ENCODE measurements around the gene MUSK.
"Not testable (repeated sequence)": the region's sequence is repeated elsewhere in the genome, so short reads cannot be mapped to it uniquely, and the experiment has no call there.

Gene MUSK

DNA sequence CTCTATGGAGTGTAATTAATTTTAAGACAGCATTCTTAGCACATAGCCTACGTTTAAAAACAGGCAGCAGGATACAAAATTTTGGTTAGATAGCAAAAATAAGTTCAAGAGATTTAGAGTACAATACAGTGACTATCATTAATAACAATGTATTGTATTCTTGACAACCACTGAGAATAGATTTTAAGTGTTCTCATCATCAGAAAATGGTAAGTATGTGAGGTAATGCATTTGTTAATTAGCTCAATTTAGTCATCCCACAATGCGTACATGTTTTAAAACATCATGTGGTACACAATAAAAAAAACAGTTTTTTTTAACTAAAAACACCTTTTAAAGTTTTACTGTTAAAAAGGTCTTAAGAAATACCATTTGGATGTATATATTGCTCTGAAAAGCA is 94.2 kb downstream of the MUSK start:
- Mint-ChIP-seq H3K27me3 (no peaks in the 10 kb centered on the region), H3K36me3 (ENCODE audit: low read depth) (no peaks in the 10 kb centered on the region), H3K4me1 (no peaks in the 10 kb centered on the region), H3K4me3 (no peak overlapping the region), H3K9me3 (no peaks in the 10 kb centered on the region), H3K27ac (no peak overlapping the region)
- ATAC-seq (no peak), DNase-seq (no peak)

DNA sequence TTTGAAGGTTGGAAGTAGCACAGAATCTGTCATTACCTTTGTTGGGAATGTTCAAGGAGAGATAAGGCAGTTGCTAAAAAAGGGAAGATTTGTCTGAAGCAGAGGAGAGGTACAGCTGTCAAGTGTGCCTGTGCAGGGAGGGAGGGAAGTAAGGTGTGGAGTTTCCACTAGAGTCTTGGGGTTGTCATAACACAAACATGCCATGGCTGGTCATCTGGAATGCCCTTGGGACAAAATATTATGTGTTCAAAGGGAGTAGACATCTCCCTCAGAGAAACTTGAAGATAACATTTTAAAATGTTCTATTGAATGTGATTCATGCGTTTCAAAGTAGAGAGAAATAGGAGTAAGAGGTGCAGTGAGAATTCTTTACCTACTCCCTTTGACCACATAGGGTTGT is 95.0 kb downstream of the MUSK start:
- H3K9me3 Mint-ChIP-seq, result no peaks in the 10 kb centered on the region
- H3K27ac Mint-ChIP-seq, result no peak overlapping the region
- DNase-seq (no peak), ATAC-seq (no peak)
- H3K27me3 Mint-ChIP-seq, result no peaks in the 10 kb centered on the region
- no peak overlapping the region for H3K4me3 Mint-ChIP-seq
- H3K36me3 Mint-ChIP-seq (ENCODE audit: low read depth), result no peaks in the 10 kb centered on the region
- no peaks in the 10 kb centered on the region for H3K4me1 Mint-ChIP-seq

DNA sequence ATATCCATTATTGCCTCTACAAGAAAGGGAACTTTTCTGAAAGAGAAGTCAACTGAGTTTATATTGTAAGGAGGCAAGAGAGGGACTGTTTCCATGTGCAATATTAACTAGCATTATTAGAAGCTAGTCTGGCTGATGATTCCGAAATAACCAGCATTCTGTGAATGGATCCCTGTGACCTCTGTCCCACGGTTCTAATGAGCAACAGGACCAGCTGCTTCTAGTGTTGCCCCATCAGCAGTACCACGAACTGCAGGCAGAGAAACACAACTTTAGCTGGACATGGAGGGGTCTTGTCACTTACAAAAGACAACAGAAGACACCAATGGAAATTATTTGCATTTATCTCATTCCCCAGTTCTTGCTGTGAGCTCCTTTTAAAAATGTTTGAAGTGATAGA is 95.4 kb downstream of the MUSK start:
- H3K4me3 Mint-ChIP-seq, result no peak overlapping the region
- no peak overlapping the region for H3K27ac Mint-ChIP-seq
- no peak for DNase-seq
- H3K27me3 Mint-ChIP-seq, result no peaks in the 10 kb centered on the region
- H3K36me3 Mint-ChIP-seq (ENCODE audit: low read depth), result no peaks in the 10 kb centered on the region
- ATAC-seq, result no peak
- no peaks in the 10 kb centered on the region for H3K4me1 Mint-ChIP-seq
- H3K9me3 Mint-ChIP-seq, result no peaks in the 10 kb centered on the region

DNA sequence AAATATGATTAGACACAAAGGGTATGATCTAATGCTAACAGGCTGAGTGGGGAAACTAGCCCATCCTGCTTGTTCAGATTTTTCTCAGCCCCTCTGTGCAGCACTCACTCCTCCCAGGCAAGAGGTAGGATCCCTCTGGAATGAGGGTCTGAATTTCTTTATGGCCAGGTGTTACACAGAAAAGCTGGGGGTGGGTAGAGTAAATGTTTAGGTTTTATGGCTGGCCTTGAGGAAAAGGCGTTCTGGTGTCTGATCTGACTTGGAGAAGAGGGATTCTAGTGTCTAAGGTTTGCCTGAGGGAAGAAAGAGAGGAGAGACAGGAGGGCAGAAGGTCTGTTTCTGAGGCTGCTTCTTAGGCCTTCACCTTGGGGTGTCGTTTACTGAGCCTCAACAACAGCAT is 97.3 kb downstream of the MUSK start:
- H3K27ac Mint-ChIP-seq, result no peak overlapping the region
- H3K4me1 Mint-ChIP-seq, result no peaks in the 10 kb centered on the region
- H3K9me3 Mint-ChIP-seq, result no peaks in the 10 kb centered on the region
- ATAC-seq (no peak), DNase-seq (no peak)
- H3K4me3 Mint-ChIP-seq, result no peak overlapping the region
- H3K27me3 Mint-ChIP-seq, result no peaks in the 10 kb centered on the region
- H3K36me3 Mint-ChIP-seq (ENCODE audit: low read depth), result no peaks in the 10 kb centered on the region

DNA sequence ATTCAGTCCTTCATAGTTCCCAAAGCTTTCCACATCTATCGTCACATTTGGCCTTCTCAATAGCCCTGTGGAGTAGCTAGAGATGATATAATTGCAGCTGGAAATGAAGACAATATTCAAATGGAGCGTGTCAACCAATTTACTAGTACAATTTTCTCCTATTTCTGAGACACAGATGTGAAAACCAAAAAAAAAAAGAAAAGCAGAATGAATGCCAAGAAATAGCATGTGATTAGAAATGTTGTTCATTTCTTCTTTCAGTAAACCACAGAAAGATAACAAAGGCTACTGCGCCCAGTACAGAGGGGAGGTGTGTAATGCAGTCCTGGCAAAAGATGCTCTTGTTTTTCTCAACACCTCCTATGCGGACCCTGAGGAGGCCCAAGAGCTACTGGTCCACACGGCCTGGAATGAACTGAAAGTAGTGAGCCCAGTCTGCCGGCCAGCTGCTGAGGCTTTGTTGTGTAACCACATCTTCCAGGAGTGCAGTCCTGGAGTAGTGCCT is 99.0 kb downstream of the MUSK start:
- Mint-ChIP-seq H3K36me3 (ENCODE audit: low read depth) (no peaks in the 10 kb centered on the region), H3K9me3 (no peaks in the 10 kb centered on the region), H3K27ac (no peak overlapping the region), H3K4me1 (no peaks in the 10 kb centered on the region), H3K27me3 (no peaks in the 10 kb centered on the region), H3K4me3 (no peak overlapping the region)
- DNase-seq (no peak), ATAC-seq (no peak)

DNA sequence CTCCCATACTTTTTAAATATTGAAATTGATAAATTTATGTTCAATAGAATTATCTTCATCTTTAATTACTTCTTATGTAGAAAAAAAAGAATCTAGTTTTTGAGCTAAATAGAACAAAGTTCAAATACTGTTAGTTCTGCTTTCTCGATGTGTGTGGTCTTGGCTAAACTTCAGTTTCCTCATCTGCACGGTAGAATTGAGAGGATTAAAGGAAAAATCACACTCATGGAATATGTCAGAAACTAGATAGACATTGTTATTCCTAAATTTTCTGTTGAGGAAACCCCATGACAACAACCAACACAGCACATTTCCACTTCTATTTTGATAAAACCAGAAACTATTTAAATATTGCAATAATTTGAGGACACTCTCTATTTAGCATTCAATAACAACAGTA is 100.3 kb downstream of the MUSK start:
- no peak for DNase-seq
- ATAC-seq, result no peak
- Mint-ChIP-seq H3K36me3 (ENCODE audit: low read depth) (no peaks in the 10 kb centered on the region), H3K27me3 (no peaks in the 10 kb centered on the region), H3K9me3 (no peaks in the 10 kb centered on the region), H3K4me3 (no peak overlapping the region), H3K27ac (no peak overlapping the region), H3K4me1 (no peaks in the 10 kb centered on the region)

DNA sequence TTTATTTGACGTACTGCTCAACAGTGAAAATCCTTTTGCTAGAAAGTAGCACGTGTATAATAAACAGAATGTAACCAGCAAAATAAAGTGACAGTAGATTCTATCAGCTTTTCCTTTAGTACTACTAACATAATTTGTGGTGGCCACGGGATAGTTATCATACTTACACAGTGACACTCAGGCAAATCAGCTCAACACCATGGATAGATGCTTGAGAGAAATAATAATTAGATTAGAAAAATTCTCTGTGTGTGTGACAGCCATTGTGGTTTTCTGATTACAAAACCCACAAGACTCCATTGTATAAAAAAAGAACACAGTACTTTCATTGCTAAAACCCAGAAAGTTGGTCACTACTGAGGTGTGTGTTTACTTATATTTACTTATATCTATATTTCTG is 101.1 kb downstream of the MUSK start:
- ATAC-seq (no peak), DNase-seq (no peak)
- H3K4me1 Mint-ChIP-seq, result no peaks in the 10 kb centered on the region
- H3K4me3 Mint-ChIP-seq, result no peak overlapping the region
- no peaks in the 10 kb centered on the region for H3K36me3 Mint-ChIP-seq (ENCODE audit: low read depth)
- no peaks in the 10 kb centered on the region for H3K9me3 Mint-ChIP-seq
- no peak overlapping the region for H3K27ac Mint-ChIP-seq
- H3K27me3 Mint-ChIP-seq, result no peaks in the 10 kb centered on the region

DNA sequence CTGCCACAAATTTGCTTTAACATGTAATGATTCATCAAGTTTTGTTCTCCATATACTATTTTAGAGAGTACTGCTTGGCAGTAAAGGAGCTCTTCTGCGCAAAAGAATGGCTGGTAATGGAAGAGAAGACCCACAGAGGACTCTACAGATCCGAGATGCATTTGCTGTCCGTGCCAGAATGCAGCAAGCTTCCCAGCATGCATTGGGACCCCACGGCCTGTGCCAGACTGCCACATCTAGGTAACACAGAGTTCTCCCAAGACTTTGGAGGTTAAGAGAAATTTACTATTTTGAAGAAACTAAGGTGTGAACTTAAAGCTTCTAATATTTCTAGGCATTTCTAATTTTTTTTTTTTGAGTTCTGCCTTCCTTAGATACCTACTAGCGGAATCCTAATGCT is 107.1 kb downstream of the MUSK start:
- Mint-ChIP-seq H3K4me3 (no peak overlapping the region), H3K27ac (no peak overlapping the region)
- DNase-seq, result no peak

DNA sequence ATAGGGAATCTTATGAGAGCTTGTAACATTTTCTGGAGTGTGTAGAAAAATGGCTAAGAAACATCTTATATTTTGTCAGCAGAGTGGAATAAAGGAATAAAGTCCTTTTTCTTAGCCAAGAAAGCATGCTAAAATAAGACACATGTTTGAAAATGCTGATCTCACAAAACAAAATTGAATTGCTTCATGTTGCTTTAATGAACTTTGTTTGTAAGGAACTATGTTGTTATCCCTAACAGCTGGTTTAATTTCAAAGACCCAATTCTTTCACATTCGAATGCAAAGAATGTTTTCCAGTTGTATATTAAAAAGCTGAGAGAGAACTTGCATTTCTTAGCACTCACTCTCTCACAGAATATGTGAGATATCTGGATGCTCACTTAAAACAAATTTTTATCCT is 107.6 kb downstream of the MUSK start:
- no peaks in the 10 kb centered on the region for H3K36me3 Mint-ChIP-seq (ENCODE audit: low read depth)
- H3K27ac Mint-ChIP-seq, result no peak overlapping the region
- H3K4me1 Mint-ChIP-seq, result no peaks in the 10 kb centered on the region
- H3K4me3 Mint-ChIP-seq, result no peak overlapping the region
- no peak for ATAC-seq
- no peaks in the 10 kb centered on the region for H3K27me3 Mint-ChIP-seq
- DNase-seq, result no peak
- H3K9me3 Mint-ChIP-seq, result no peaks in the 10 kb centered on the region

More for the DNA sequence above, 107.1 kb downstream of the MUSK start:
- Mint-ChIP-seq H3K9me3 (no peaks in the 10 kb centered on the region), H3K36me3 (ENCODE audit: low read depth) (no peaks in the 10 kb centered on the region), H3K27me3 (no peaks in the 10 kb centered on the region), H3K4me1 (no peaks in the 10 kb centered on the region)
- ATAC-seq, result no peak

DNA sequence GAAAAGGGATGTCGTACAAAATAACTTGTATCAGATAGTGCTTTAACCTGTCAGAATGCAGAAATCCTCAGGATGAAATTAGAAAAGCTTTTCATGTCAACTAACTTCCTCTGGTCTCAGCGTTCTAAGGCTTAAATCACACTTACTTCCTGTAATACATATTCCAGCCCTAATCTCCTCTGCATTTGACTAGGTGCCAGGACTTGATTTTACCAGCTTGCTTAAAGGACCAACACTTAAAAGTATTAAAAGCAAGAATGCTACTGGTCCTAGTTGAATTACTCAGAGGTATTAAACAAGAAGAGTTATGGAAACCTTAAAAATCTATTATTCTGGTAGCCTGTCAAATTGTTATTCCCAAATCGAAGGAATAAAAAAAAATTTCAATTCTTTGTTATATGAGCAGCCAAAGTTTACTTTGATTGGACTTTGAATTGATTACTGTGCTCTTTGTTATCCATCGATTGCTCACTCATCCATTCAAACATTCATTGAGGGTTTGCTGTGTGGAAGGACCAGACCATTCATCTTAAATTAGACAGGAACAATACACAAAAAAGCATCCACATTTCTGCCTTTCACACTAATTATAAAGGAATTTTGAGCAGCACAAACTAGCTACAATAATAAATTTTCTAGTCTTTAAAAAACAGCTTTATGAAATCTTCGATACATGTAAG is 108.7 kb downstream of the MUSK start:
- no peaks in the 10 kb centered on the region for H3K27me3 Mint-ChIP-seq
- DNase-seq (no peak), ATAC-seq (no peak)
- H3K4me3 Mint-ChIP-seq, result no peak overlapping the region
- no peak overlapping the region for H3K27ac Mint-ChIP-seq
- no peaks in the 10 kb centered on the region for H3K9me3 Mint-ChIP-seq
- H3K4me1 Mint-ChIP-seq, result no peaks in the 10 kb centered on the region
- no peaks in the 10 kb centered on the region for H3K36me3 Mint-ChIP-seq (ENCODE audit: low read depth)

DNA sequence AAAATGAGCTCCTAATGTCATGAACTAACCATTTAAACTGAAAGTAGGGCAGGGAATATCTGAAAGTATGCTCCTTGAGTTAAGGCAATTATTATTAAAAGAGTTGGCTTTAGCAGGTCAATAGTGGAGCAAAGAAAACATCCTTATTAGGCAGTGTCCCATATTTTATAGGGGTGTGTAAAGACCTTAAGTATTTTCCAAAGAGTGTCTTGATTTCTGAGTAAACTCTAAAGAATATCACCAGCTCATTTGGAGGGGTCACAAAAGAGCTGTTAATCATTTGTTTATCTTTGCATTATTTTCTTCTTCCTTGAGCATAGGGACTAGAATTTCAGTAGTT is 109.3 kb downstream of the MUSK start:
- Mint-ChIP-seq H3K27ac (no peak overlapping the region), H3K4me3 (no peak overlapping the region), H3K9me3 (no peaks in the 10 kb centered on the region), H3K4me1 (no peaks in the 10 kb centered on the region), H3K36me3 (ENCODE audit: low read depth) (no peaks in the 10 kb centered on the region), H3K27me3 (no peaks in the 10 kb centered on the region)
- ATAC-seq, result no peak
- no peak for DNase-seq

DNA sequence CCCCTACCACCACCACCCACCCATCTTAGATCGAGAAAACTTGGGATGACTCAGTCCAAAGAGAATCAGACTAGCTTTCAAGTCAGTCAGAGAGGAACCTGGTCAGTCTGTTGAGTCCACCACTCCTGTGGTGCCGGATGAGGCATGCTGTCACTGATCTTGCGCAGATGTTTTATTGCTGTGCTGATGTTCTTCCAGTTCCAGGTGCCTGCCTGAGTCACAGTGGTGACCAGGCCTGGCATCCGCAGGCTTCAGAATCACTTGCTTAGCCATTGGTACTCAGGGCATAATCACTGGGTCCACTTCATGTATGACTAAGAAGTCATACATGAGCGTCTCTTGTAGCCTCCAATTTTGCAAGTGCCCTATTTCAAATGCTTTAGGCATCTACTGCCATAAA is 114.1 kb downstream of the MUSK start:
- H3K27me3 Mint-ChIP-seq, result no peaks in the 10 kb centered on the region
- H3K4me1 Mint-ChIP-seq, result no peaks in the 10 kb centered on the region
- H3K36me3 Mint-ChIP-seq (ENCODE audit: low read depth), result no peaks in the 10 kb centered on the region
- H3K4me3 Mint-ChIP-seq, result no peak overlapping the region
- DNase-seq (no peak), ATAC-seq (no peak)
- H3K9me3 Mint-ChIP-seq, result no peaks in the 10 kb centered on the region
- no peak overlapping the region for H3K27ac Mint-ChIP-seq

DNA sequence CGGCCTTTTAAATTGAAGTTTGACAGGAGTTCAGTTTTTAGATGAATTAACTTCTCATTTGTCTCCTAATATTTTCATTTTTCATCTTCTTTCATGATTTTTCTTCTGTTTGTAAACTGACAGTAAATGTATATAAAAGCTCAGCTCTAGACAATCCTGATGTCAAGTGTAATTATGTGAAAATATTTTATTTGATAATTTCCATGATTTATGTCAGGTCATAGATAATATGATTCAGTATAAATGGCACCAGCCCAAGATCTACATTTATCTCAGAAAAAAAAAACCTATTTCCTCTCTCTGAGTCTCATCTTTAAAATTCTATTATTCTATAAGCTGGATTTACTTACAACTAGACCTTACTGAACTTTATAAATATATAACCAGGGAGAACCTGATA is 115.7 kb downstream of the MUSK start:
- Mint-ChIP-seq H3K36me3 (ENCODE audit: low read depth) (no peaks in the 10 kb centered on the region), H3K9me3 (no peaks in the 10 kb centered on the region), H3K27me3 (no peaks in the 10 kb centered on the region), H3K4me3 (no peak overlapping the region), H3K27ac (no peak overlapping the region), H3K4me1 (no peaks in the 10 kb centered on the region)
- no peak for DNase-seq
- ATAC-seq, result no peak

DNA sequence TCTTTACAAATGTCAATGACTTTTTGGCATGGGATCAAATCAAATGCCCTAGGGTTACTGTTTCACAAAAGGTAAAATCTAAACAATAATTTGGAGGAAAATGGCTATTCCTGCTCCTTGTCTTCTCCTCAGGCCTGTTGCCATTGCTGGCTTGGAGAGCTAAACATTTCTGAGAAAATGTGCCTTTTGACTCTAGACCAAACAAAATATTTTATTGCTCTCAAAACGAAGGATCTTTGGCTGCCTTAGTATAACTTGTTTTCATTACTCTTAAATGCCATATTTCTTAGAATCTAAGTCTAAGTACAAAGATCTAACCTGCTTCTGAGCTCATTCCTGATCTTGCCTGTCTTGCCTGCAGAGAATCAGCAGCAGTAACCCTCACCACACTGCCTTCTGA is 116.6 kb downstream of the MUSK start:
- Mint-ChIP-seq H3K4me3 (no peak overlapping the region), H3K27ac (no peak overlapping the region), H3K27me3 (no peaks in the 10 kb centered on the region), H3K36me3 (ENCODE audit: low read depth) (no peaks in the 10 kb centered on the region), H3K9me3 (no peaks in the 10 kb centered on the region), H3K4me1 (no peaks in the 10 kb centered on the region)
- ATAC-seq (no peak), DNase-seq (no peak)

DNA sequence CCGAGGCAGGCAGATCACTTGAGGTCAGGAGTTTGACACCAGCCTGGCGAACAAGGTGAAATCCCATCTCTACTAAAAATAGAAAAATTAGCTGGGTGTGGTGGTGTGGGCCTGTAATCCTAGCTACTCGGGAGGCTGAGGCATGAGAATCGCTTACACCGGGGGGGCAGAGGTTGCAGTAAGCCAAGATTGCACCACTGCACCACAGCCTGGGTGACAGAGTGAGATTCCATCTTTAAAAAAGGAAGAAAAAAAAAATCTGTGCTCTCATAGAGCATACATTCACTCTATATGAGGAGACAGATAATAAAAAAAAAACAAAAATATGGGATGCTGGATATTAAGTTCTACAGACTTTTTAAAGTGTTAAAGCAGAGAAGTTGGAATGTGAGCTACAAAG is 119.8 kb downstream of the MUSK start:
- H3K9me3 Mint-ChIP-seq; H3K27ac Mint-ChIP-seq; H3K27me3 Mint-ChIP-seq; ATAC-seq; H3K36me3 Mint-ChIP-seq (ENCODE audit: low read depth); H3K4me1 Mint-ChIP-seq; H3K4me3 Mint-ChIP-seq; DNase-seq: not testable (repeated sequence)

DNA sequence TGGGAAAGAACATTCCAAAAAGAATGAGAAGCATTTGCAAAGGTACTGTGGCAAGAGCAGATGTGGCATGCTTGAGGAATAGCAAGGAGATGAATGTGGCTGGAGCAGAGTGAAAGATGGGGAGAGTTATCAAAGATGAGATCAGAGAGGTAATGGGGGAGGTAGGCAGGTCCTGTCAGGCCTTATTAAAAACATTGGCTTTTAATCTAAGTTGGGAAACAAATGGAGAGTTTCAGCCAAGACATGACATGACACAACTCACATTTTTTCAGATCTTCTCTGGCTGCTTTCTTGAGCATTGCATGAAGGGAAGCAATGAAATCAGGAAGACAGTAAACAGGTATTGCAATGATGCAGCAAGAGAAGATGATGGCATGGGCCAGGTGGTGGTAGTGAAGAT is 120.3 kb downstream of the MUSK start:
- DNase-seq (no peak), ATAC-seq (no peak)
- Mint-ChIP-seq H3K27ac (no peak overlapping the region), H3K9me3 (no peaks in the 10 kb centered on the region), H3K36me3 (ENCODE audit: low read depth) (no peaks in the 10 kb centered on the region), H3K27me3 (no peaks in the 10 kb centered on the region), H3K4me3 (no peak overlapping the region), H3K4me1 (no peaks in the 10 kb centered on the region)
